Activated CD4-positive, alpha-beta T cell treated with anti-CD3 and anti-CD28 coated beads for 36 hours (primary cell): ENCODE data around the gene LYRM4. TPM values are rescaled to one million over a fixed set of nuclear protein-coding genes. Genes with fewer than 3 reads are reported as not detected.

Experiments used
- ATAC-seq: fragments of 200-7000 bp; cut with Tn5 transposase; one replicate; pipeline ENCODE4 v1.10.0; 2021; ENCODE audit warnings: mild to moderate bottlenecking, moderate library complexity
- CTCF ChIA-PET: fragments of 350-600 bp; sonication (Branson Sonifier 250); formaldehyde crosslinking; loops from one replicate; lab custom pipeline; 2021; ENCODE audit warnings: antibody characterized with exemption; lab: Charles Lee
- POLR2A ChIA-PET: fragments of 350-600 bp; sonication (Branson Sonifier 250); formaldehyde crosslinking; loops from one replicate; lab custom pipeline; 2021; ENCODE audit warnings: antibody characterized with exemption, inconsistent platforms; lab: Charles Lee
- DNase-seq: peaks from one replicate; pipeline ENCODE4 v3.0.0-alpha.2; 2020
- H3K27ac Mint-ChIP-seq: one replicate; pipeline ENCODE4 v1.8.0; 2021; ENCODE audit warnings: mixed read lengths
- H3K27me3 Mint-ChIP-seq: one replicate; pipeline ENCODE4 v1.8.0; 2021; ENCODE audit warnings: mixed read lengths
- H3K36me3 Mint-ChIP-seq: one replicate; pipeline ENCODE4 v1.8.0; 2021; ENCODE audit warnings: low read depth, mixed read lengths
- H3K4me1 Mint-ChIP-seq: one replicate; pipeline ENCODE4 v1.8.0; 2021; ENCODE audit warnings: mixed read lengths
- H3K4me3 Mint-ChIP-seq: one replicate; pipeline ENCODE4 v1.8.0; 2021; ENCODE audit warnings: mild to moderate bottlenecking, moderate library complexity, mixed read lengths
- H3K9me3 Mint-ChIP-seq: one replicate; pipeline ENCODE4 v1.8.0; 2021; ENCODE audit warnings: low read depth, mixed read lengths
- intact Hi-C, 2 experiments: fragments of 100-400 bp; cut with DNase I in 1 of 2; cut with micrococcal nuclease in 1 of 2; formaldehyde crosslinking; loops; one replicate each; pipeline versions ENCODE4 v1.14.2 to v1.15.1; 2022 to 2024; cut with DNase I, micrococcal nuclease
- total RNA-seq, 2 experiments: library from RNA; stranded (reverse); gene quantifications; one replicate each; pipeline ENCODE4 v1.2.3, GENCODE V29; 2021

Gene LYRM4
- total RNA-seq, 2 experiments from 2014 or later = 46.4 to 53.4 TPM

GRCh38 chr6:5096482-5096881 is 164.3 kb downstream of the LYRM4 start:
- POLR2A ChIA-PET = no interaction called here

GRCh38 chr6:5095236-5095635 is 165.5 kb downstream of the LYRM4 start:
- ATAC-seq = no peak
- H3K4me1 Mint-ChIP-seq = peaks cover 11% of the 10 kb centered on the region
- no peak for DNase-seq
- intact Hi-C loops = no loop called here
- peaks cover 20% of the 10 kb centered on the region for H3K27me3 Mint-ChIP-seq
- CTCF ChIA-PET = no interaction called here
- POLR2A ChIA-PET = no interaction called here
- H3K4me3 Mint-ChIP-seq = no peak overlapping the region
- no peaks in the 10 kb centered on the region for H3K36me3 Mint-ChIP-seq
- H3K27ac Mint-ChIP-seq = no peak overlapping the region
- no peaks in the 10 kb centered on the region for H3K9me3 Mint-ChIP-seq

More at GRCh38 chr6:5096482-5096881, 164.3 kb downstream of the LYRM4 start:
- CTCF ChIA-PET = no interaction called here
- DNase-seq (no peak), ATAC-seq (no peak)
- H3K27ac Mint-ChIP-seq = no peak overlapping the region
- H3K4me3 Mint-ChIP-seq = no peak overlapping the region
- no peaks in the 10 kb centered on the region for H3K9me3 Mint-ChIP-seq
- intact Hi-C loops = no loop called here
- peaks cover 7% of the 10 kb centered on the region for H3K4me1 Mint-ChIP-seq
- H3K27me3 Mint-ChIP-seq = peaks cover 12% of the 10 kb centered on the region
- H3K36me3 Mint-ChIP-seq = no peaks in the 10 kb centered on the region

GRCh38 chr6:5094327-5094726 is 166.4 kb downstream of the LYRM4 start:
- Mint-ChIP-seq H3K4me1 (peaks cover 16% of the 10 kb centered on the region), H3K27me3 (peaks cover 27% of the 10 kb centered on the region), H3K4me3 (no peak overlapping the region), H3K36me3 (no peaks in the 10 kb centered on the region), H3K27ac (no peak overlapping the region), H3K9me3 (no peaks in the 10 kb centered on the region)
- ChIA-PET CTCF (no interaction called here), POLR2A (no interaction called here)
- DNase-seq (no peak), ATAC-seq (no peak)
- intact Hi-C loops = no loop called here

- Mint-ChIP-seq H3K9me3 (no peaks in the 10 kb centered on the region), H3K27ac (no peak overlapping the region), H3K36me3 (no peaks in the 10 kb centered on the region), H3K4me3 (no peak overlapping the region), H3K27me3 (peaks cover 30% of the 10 kb centered on the region), H3K4me1 (peaks cover 16% of the 10 kb centered on the region)
- intact Hi-C loops = no loop called here
- ChIA-PET CTCF (no interaction called here), POLR2A (no interaction called here)
- no peak for DNase-seq
- no peak for ATAC-seq
Observed at GRCh38 chr6:5093231-5094015, 167.3 kb downstream of the LYRM4 start.

- CTCF ChIA-PET = interaction anchor here (0.6 kb wide), 1 partner anchor 810 kb away, joined by 3 read pairs; no protein-coding TSS in a partner anchor
- no peak overlapping the region for H3K4me3 Mint-ChIP-seq
- H3K27ac Mint-ChIP-seq = no peak overlapping the region
Observed at GRCh38 chr6:5091210-5092069, 169.3 kb downstream of the LYRM4 start.

GRCh38 chr6:5090603-5091002 is 170.1 kb downstream of the LYRM4 start:
- H3K27me3 Mint-ChIP-seq = peaks cover 39% of the 10 kb centered on the region
- no peaks in the 10 kb centered on the region for H3K36me3 Mint-ChIP-seq
- H3K27ac Mint-ChIP-seq = no peak overlapping the region
- ChIA-PET POLR2A (interaction anchor here (0.7 kb wide), 1 partner anchor 819 kb away, joined by 4 read pairs; no protein-coding TSS in a partner anchor), CTCF (no interaction called here)
- DNase-seq (no peak), ATAC-seq (peak; percentile 44)
- no peak overlapping the region for H3K4me3 Mint-ChIP-seq
- intact Hi-C loops = no loop called here
- H3K9me3 Mint-ChIP-seq = no peaks in the 10 kb centered on the region
- peaks cover 17% of the 10 kb centered on the region for H3K4me1 Mint-ChIP-seq

More at GRCh38 chr6:5091210-5092069, 169.3 kb downstream of the LYRM4 start:
- intact Hi-C loops = no loop called here
- POLR2A ChIA-PET = interaction anchor here (0.6 kb wide), 1 partner anchor 275 kb away, joined by 3 read pairs; no protein-coding TSS in a partner anchor
- Mint-ChIP-seq H3K36me3 (no peaks in the 10 kb centered on the region), H3K27me3 (peaks cover 37% of the 10 kb centered on the region), H3K4me1 (peaks cover 16% of the 10 kb centered on the region), H3K9me3 (no peaks in the 10 kb centered on the region)
- ATAC-seq = no peak
- DNase-seq = no peak

GRCh38 chr6:5089481-5090438 is 171.0 kb downstream of the LYRM4 start:
- CTCF ChIA-PET = no interaction called here
- Mint-ChIP-seq H3K27ac (no peak overlapping the region), H3K27me3 (peaks cover 40% of the 10 kb centered on the region), H3K4me1 (peaks cover 17% of the 10 kb centered on the region), H3K36me3 (no peaks in the 10 kb centered on the region), H3K4me3 (no peak overlapping the region), H3K9me3 (no peaks in the 10 kb centered on the region)
- DNase-seq (no peak), ATAC-seq (no peak)
- intact Hi-C loops = loop anchor here in 1 of 2 experiments (5.0 kb wide), 1 partner anchor 913 kb away; no protein-coding TSS in a partner anchor
- POLR2A ChIA-PET = interaction anchor here (0.7 kb wide), 1 partner anchor 819 kb away, joined by 4 read pairs; no protein-coding TSS in a partner anchor

- no peak overlapping the region for H3K27ac Mint-ChIP-seq
- DNase-seq (no peak), ATAC-seq (no peak)
- ChIA-PET POLR2A (no interaction called here), CTCF (no interaction called here)
- H3K27me3 Mint-ChIP-seq = peaks cover 40% of the 10 kb centered on the region
- H3K36me3 Mint-ChIP-seq = no peaks in the 10 kb centered on the region
- no peak overlapping the region for H3K4me3 Mint-ChIP-seq
- H3K4me1 Mint-ChIP-seq = peaks cover 17% of the 10 kb centered on the region
- H3K9me3 Mint-ChIP-seq = no peaks in the 10 kb centered on the region
- intact Hi-C loops = loop anchor here in 1 of 2 experiments (5.0 kb wide), 1 partner anchor 914 kb away; no protein-coding TSS in a partner anchor
Observed at GRCh38 chr6:5088780-5089179, 172.0 kb downstream of the LYRM4 start.

- Mint-ChIP-seq H3K9me3 (no peaks in the 10 kb centered on the region), H3K4me1 (peaks cover 17% of the 10 kb centered on the region), H3K4me3 (no peak overlapping the region), H3K36me3 (no peaks in the 10 kb centered on the region), H3K27ac (no peak overlapping the region), H3K27me3 (peaks cover 43% of the 10 kb centered on the region)
- intact Hi-C loops = loop anchor here in 1 of 2 experiments (5.0 kb wide), 1 partner anchor 915 kb away; no protein-coding TSS in a partner anchor
- ChIA-PET POLR2A (no interaction called here), CTCF (no interaction called here)
- no peak for DNase-seq
- ATAC-seq = no peak
Observed at GRCh38 chr6:5087389-5087788, 173.4 kb downstream of the LYRM4 start.

GRCh38 chr6:5086294-5086890 is 174.4 kb downstream of the LYRM4 start:
- H3K27ac Mint-ChIP-seq = no peak overlapping the region
- ATAC-seq (no peak), DNase-seq (peak; percentile 23)
- no peaks in the 10 kb centered on the region for H3K36me3 Mint-ChIP-seq
- H3K4me1 Mint-ChIP-seq = peaks cover 10% of the 10 kb centered on the region
- peaks cover 43% of the 10 kb centered on the region for H3K27me3 Mint-ChIP-seq
- POLR2A ChIA-PET = no interaction called here
- CTCF ChIA-PET = no interaction called here
- H3K4me3 Mint-ChIP-seq = no peak overlapping the region
- no peaks in the 10 kb centered on the region for H3K9me3 Mint-ChIP-seq
- intact Hi-C loops = loop anchor here in 1 of 2 experiments (5.0 kb wide), 1 partner anchor 916 kb away; no protein-coding TSS in a partner anchor
